Tibial artery (tissue), 4 donors: Measurements from ENCODE around the gene COLEC12.
A peak's percentile ranks its signal among the peaks of the same experiment; 100 is the strongest.

ENCODE experiments used
- DNase-seq, 2 donors: peaks; one replicate each; pipeline ENCODE4 v3.0.0-alpha.2; 2019
- H3K27ac ChIP-seq, 2 donors: fragments of 200-600 bp; sonication (generic) in 1 of 2; 1 replicate in 1 of 2; 2 replicates in 1 of 2; pipeline ENCODE4 v1.5.1; 2018 to 2019; ENCODE audit warnings: mild to moderate bottlenecking in 1 of 2
- H3K27me3 ChIP-seq, 2 donors: fragments of 200-600 bp; sonication (generic) in 1 of 2; one replicate each; pipeline versions ENCODE4 v1.5.1 to v1.6.0; 2016 to 2019
- H3K36me3 ChIP-seq, 3 donors: fragments of 200-600 bp; sonication (generic) in 2 of 3; one replicate each; pipeline ENCODE4 v1.5.1; 2016 to 2019; ENCODE audit warnings: mild to moderate bottlenecking in 2 of 3
- H3K4me1 ChIP-seq, 4 donors: fragments of 200-600 bp; sonication (generic) in 2 of 4; 1 replicate in 3 of 4; 2 replicates in 1 of 4; pipeline ENCODE4 v1.5.1; 2016 to 2019
- H3K4me3 ChIP-seq, 2 donors: fragments of 200-600 bp; sonication (generic) in 1 of 2; 1 replicate in 1 of 2; 2 replicates in 1 of 2; pipeline ENCODE4 v1.5.1; 2018 to 2019; ENCODE audit warnings: mild to moderate bottlenecking in 2 of 2
- H3K9me3 ChIP-seq, 3 donors: fragments of 200-600 bp; sonication (generic) in 1 of 3; one replicate each; pipeline ENCODE4 v1.5.1; 2016 to 2019
- intact Hi-C: fragments of 100-400 bp; cut with DNase I; formaldehyde crosslinking; loops from one replicate; pipeline ENCODE4 v1.15.0; 2023; ENCODE audit warnings: low total_unique reads
- TF ChIP-seq, protein P1 (sequence below), 2 experiments: fragments of 200-600 bp in 1 of 2; fragments of 450-650 bp in 1 of 2; IDR thresholded peaks; one replicate each; pipeline ENCODE4 v1.5.1; 2017 to 2019; ENCODE audit warnings: antibody characterized with exemption in 2 of 2, mild to moderate bottlenecking in 1 of 2, moderate library complexity in 1 of 2

COLEC12 gene

DNA sequence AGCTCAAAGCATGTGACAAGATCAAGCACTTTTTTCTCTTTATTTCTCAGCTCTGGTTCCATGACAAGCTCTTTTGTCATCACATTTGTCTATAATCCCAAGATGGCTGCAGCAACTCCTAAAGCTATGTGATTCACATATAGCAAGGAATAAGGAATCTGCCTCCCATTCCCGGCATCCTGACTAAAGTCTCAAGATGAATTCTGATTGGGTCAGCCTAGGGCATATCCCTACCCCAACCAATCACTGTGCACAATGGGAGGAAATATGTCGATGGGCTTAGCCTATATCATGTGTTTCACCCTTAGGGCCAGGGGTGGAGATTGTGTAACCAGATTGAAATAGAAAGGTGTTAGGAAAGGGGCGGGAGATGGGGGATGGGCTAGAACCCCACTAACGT lies 23.1 kb upstream of the COLEC12 start:
- Histone ChIP-seq H3K27ac (peak overlapping the region in 1 of 2 donors; percentile 36), H3K27me3 (no peaks in the 10 kb centered on the region), H3K9me3 (no peaks in the 10 kb centered on the region), H3K4me3 (no peak overlapping the region), H3K36me3 (no peaks in the 10 kb centered on the region), H3K4me1 (peaks cover 0 to 40% (median 17%) of the 10 kb centered on the region in 4 donors)
- TF ChIP-seq, protein P1, sequence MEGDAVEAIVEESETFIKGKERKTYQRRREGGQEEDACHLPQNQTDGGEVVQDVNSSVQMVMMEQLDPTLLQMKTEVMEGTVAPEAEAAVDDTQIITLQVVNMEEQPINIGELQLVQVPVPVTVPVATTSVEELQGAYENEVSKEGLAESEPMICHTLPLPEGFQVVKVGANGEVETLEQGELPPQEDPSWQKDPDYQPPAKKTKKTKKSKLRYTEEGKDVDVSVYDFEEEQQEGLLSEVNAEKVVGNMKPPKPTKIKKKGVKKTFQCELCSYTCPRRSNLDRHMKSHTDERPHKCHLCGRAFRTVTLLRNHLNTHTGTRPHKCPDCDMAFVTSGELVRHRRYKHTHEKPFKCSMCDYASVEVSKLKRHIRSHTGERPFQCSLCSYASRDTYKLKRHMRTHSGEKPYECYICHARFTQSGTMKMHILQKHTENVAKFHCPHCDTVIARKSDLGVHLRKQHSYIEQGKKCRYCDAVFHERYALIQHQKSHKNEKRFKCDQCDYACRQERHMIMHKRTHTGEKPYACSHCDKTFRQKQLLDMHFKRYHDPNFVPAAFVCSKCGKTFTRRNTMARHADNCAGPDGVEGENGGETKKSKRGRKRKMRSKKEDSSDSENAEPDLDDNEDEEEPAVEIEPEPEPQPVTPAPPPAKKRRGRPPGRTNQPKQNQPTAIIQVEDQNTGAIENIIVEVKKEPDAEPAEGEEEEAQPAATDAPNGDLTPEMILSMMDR (IDR thresholded peaks at IDR 0.05) = no peak
- intact Hi-C loops = no loop called here
- no peak for DNase-seq

DNA sequence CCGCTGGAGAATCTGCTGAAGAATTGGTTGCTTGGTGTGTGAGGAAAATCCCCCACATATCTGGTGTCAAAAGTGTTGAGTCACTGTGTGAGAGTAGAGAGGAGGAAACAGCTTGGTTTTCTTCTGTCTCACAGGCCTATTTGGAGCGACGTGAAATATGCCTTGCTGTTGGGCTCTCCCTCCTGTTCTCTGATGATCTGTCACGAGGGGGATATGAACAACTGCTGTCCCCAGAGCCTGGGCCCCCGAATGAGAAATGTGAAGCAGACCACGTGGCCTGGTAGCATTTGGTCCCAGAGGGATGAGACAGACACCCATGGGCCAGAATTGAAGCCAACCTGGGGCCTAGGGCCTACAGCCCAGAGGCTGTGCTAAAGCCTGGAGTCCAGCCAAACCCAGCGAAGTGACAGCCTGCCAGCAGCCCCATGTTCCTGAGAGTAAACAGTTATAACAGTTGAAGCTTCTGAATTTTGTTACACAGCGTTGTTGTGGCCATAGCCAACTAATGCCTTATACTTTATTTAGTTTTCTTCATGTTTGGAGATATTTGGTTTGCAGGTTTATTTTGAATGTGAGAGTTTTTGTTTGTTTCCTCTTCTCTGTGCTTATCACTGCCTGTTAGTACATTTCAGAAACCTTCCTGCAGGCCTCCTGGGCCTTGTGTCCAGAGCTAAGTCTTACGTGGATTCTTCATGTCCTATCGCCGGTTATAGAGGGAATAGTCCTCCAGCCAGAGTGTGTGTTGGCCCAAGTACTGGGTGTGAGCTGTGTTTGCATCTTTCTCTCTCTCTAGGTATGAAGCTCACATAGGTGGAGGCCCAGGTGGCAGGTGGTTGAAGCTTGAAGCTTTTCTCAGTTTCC lies 18.7 kb upstream of the COLEC12 start:
- Histone ChIP-seq H3K27ac (peak overlapping the region; percentile 59 to 76), H3K9me3 (no peaks in the 10 kb centered on the region), H3K27me3 (no peaks in the 10 kb centered on the region), H3K36me3 (no peaks in the 10 kb centered on the region), H3K4me1 (peaks cover 0 to 23% (median 13%) of the 10 kb centered on the region in 4 donors), H3K4me3 (no peak overlapping the region)
- intact Hi-C loops = no loop called here
- TF ChIP-seq, protein P1 (IDR thresholded peaks at IDR 0.05) = no peak
- DNase-seq = peak; percentile 63 to 79

DNA sequence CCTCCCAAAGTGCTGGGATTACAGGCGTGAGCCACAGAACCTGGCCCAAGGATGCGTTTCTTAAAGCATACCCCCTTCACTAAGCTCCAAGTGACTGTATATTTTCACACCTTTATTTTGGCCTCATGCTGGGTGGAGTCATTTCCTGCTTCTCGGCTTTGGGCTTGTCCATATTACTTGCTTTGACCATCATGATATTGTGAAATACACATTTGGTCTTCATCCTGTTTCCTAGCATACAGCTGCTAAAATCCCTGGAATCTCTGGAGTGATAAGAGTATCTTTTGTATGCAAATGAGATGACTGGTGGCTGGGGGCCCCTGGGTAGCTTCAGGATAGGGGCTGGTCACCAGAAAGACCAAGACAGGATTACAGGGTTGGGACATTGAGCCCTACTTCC lies 17.6 kb upstream of the COLEC12 start:
- Histone ChIP-seq H3K27ac (peak overlapping the region in 1 of 2 donors; percentile 76), H3K4me3 (no peak overlapping the region), H3K4me1 (peaks cover 0 to 16% (median 12%) of the 10 kb centered on the region in 4 donors), H3K27me3 (no peaks in the 10 kb centered on the region), H3K36me3 (no peaks in the 10 kb centered on the region), H3K9me3 (no peaks in the 10 kb centered on the region)
- TF ChIP-seq, protein P1 (IDR thresholded peaks at IDR 0.05) = no peak
- DNase-seq = no peak
- intact Hi-C loops = no loop called here

DNA sequence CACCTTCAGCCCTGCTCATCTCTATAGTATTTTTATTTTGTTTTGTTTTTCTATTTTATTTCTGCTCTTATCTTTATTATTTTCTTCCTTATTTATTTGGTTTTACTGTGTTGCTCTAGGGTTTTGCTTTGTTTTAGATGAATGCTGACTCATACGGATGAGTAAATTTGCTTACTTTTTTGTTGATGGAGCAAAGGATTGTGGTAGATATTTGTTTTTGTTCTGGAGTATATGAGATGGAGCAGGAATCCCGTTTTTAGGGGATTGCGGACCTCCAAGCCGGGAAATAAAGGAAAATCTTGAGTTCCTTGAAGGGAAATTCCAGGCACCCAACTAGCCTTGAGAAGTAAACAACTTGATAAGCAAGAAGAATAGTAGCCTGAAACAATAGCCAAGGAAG lies 15.3 kb upstream of the COLEC12 start:
- H3K4me1 ChIP-seq = peaks cover 0 to 16% (median 12%) of the 10 kb centered on the region in 4 donors
- intact Hi-C loops = no loop called here
- H3K27me3 ChIP-seq = no peaks in the 10 kb centered on the region
- H3K36me3 ChIP-seq = no peaks in the 10 kb centered on the region
- TF ChIP-seq, protein P1 (IDR thresholded peaks at IDR 0.05) = no peak
- DNase-seq = no peak
- H3K27ac ChIP-seq = no peak overlapping the region
- H3K4me3 ChIP-seq = no peak overlapping the region
- no peaks in the 10 kb centered on the region for H3K9me3 ChIP-seq

DNA sequence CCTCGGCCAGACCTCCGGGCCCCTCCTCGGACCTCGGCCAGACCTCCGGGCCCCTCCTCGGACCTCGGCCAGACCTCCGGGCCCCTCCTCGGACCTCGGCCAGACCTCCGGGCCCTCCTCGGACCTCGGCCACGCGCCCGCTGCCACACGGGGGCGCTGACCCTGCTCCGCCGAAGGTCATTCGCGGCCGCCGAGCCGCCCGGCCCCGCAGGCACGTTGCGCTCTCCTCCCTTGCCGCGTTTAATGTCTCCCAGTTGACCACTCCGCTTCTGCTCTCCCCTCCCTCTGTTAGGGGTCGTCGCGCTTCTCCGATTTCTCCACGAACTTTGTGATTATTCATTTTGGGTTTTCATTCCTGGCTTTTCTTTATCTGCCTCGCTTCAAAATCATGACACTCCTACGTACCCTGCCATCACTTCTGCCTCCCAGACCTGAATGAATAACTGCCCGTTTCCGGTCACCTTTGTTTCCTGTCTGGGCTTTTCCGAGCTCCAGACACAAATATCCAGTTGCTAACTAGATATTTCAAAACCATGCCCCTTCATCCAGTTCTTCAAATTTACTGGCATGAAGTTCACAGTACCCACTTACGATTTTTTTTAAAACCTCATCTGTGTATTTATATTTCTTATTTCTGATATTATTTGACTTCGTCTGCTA lies 14.8 kb upstream of the COLEC12 start:
- DNase-seq = no peak
- no peaks in the 10 kb centered on the region for H3K9me3 ChIP-seq
- H3K27me3 ChIP-seq = no peaks in the 10 kb centered on the region
- H3K27ac ChIP-seq = no peak overlapping the region
- no peaks in the 10 kb centered on the region for H3K36me3 ChIP-seq
- peaks cover 0 to 16% (median 12%) of the 10 kb centered on the region in 4 donors for H3K4me1 ChIP-seq
- intact Hi-C loops = no loop called here
- H3K4me3 ChIP-seq = no peak overlapping the region
- TF ChIP-seq, protein P1 (IDR thresholded peaks at IDR 0.05) = no peak
